Chondrocyte (in vitro differentiated cells): ENCODE data around the gene PRAC2. TPM values are rescaled to one million over a fixed set of nuclear protein-coding genes. Genes with fewer than 3 reads are reported as not detected.

Experiments used
- DNase-seq: peaks from one replicate; pipeline ENCODE4 v3.0.0; 2021; ENCODE audit warnings: mixed read lengths, low spot score
- H3K27ac Mint-ChIP-seq: one replicate; pipeline ENCODE4 v1.8.0; 2021; ENCODE audit warnings: mild to moderate bottlenecking, moderate library complexity, mixed read lengths; ENCODE audit not compliant: unreplicated experiment
- H3K27me3 Mint-ChIP-seq: 2 replicates; pipeline ENCODE4 v1.8.0; 2021; ENCODE audit warnings: low read depth, mixed read lengths
- H3K36me3 Mint-ChIP-seq: 2 replicates; pipeline ENCODE4 v1.8.0; 2021; ENCODE audit warnings: low read depth, mixed read lengths
- H3K4me1 Mint-ChIP-seq: 2 replicates; pipeline ENCODE4 v1.8.0; 2021; ENCODE audit warnings: low read depth, mild to moderate bottlenecking, mixed read lengths
- H3K4me3 Mint-ChIP-seq: one replicate; pipeline ENCODE4 v1.8.0; 2021; ENCODE audit warnings: mild to moderate bottlenecking, moderate library complexity, mixed read lengths; ENCODE audit not compliant: unreplicated experiment
- H3K9me3 Mint-ChIP-seq: 2 replicates; pipeline ENCODE4 v1.8.0; 2021; ENCODE audit warnings: low read depth, mixed read lengths
- CTCF ChIP-seq: fragments of 200-600 bp; sonication (generic); IDR thresholded peaks from 2 replicates; pipeline ENCODE4 v1.5.0; 2021; ENCODE audit warnings: antibody characterized with exemption, mild to moderate bottlenecking, moderate library complexity
- total RNA-seq: library from RNA; stranded (reverse); gene quantifications from 3 replicates; pipeline ENCODE4 v1.2.1, GENCODE V29; 2021

PRAC2 gene
- total RNA-seq, 1 donor from 2014 or later, result not detected

DNA sequence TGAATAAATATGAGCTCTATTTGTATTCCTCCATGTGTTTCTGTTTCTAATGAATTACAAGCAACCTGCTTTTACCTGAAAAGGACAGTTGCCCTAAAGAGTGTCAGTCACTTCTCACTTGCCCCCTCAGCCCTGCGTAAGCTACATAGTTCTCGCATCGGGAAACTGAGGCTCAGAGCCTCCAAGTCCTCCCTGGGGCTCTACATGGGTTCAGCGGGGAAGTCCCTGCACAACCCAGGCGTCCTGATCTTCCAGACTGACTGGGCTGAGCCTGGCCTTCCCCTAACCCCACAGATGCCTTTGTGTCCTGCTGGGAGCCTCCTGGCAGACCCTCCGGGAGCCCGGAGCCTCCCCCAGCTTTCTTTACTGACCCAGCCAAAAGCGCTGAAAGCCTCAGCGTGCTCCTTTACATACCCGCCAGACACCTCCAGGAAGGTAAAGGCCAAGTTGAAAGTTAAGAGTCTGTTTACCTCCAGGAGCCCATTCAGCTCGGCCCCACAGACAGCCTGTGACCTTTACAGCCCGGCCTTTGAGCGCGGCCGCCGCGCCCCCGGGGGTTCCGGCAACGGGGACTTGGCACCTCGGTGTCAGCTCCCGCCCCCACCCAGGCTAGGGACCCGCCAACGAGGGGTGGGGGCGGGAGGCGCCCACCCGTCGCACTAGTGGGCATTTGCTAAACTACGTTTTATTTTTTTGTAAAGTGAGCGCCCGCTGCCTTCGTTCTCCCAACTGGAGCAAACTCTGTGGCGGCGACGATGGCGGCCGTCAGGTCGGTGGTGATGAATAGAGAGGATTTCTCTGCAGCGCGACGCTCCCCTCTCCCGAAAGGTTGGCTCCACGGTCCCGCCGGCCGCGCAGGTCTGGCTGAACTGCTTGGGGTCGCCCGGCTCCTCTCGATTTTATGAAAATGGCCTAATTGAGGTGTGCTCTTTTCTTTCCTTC is 10.0 kb downstream of the PRAC2 start:
- H3K4me1 Mint-ChIP-seq, result peaks cover 10% of the 10 kb centered on the region
- no peak for DNase-seq
- no peaks in the 10 kb centered on the region for H3K9me3 Mint-ChIP-seq
- TF ChIP-seq CTCF, result no peak
- H3K4me3 Mint-ChIP-seq, result no peak overlapping the region
- no peak overlapping the region for H3K27ac Mint-ChIP-seq
- peaks cover 89% of the 10 kb centered on the region for H3K27me3 Mint-ChIP-seq
- H3K36me3 Mint-ChIP-seq, result peaks cover 2% of the 10 kb centered on the region

DNA sequence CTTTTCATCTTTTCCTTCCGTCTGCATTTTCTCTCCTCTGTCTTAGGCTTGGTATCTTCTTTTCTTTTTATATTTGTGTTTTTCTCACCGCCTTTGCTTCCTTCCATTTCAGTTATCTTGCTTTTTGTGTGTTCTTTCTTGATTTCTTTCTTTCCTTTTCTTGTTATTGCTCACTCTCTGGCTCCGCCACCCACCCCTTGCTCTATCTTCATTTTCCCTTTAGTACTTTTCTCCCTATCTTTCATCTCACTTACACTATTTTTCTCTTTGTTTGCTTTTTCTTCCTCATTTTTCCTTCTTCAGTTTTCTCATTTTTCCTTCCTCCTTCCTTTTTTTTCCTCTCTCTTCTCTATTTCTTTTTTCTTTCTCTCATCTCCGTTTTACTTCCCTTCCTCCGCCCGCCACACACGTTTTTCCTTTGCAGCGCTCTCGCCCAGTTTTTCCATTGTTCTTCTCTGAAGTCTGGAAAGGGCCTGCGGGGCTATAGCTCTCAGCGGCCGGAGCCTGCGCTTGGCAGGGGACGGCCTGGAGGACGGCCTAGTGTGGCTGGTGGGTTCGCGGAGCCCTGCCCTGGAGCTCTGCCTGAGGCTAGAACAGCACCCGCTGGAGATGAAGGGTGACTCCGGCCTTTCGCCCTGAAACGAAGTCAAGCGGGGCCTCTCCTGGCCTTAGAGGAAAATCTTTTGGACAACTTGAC is 10.8 kb downstream of the PRAC2 start:
- H3K27me3 Mint-ChIP-seq, result peaks cover 94% of the 10 kb centered on the region
- no peaks in the 10 kb centered on the region for H3K9me3 Mint-ChIP-seq
- peaks cover 8% of the 10 kb centered on the region for H3K4me1 Mint-ChIP-seq
- DNase-seq, result no peak
- peaks cover 2% of the 10 kb centered on the region for H3K36me3 Mint-ChIP-seq
- H3K4me3 Mint-ChIP-seq, result no peak overlapping the region
- no peak for TF ChIP-seq CTCF
- H3K27ac Mint-ChIP-seq, result no peak overlapping the region

- Mint-ChIP-seq H3K4me3 (no peak overlapping the region), H3K27me3 (peaks cover 95% of the 10 kb centered on the region), H3K9me3 (no peaks in the 10 kb centered on the region), H3K4me1 (peaks cover 6% of the 10 kb centered on the region), H3K27ac (no peak overlapping the region), H3K36me3 (peaks cover 2% of the 10 kb centered on the region)
- TF ChIP-seq CTCF, result no peak
- DNase-seq, result no peak
These were observed 11.5 kb downstream of the PRAC2 start for GRCh38 chr17:48734333-48735061.

DNA sequence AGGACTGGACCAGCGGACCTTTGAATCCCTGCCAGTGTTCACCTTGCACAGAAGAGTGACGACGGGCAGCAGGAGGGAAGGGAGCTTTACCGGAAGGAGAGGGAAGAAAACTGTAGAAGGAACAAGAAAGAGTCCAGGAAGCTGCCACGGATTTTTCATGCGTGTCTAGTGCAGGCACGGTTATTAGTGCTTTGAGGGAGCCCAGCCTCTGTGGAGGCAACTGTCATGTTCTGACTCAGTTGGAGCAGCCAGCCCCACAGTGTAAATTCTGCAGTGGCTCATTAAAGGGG is 12.0 kb downstream of the PRAC2 start:
- TF ChIP-seq CTCF, result no peak
- no peak overlapping the region for H3K27ac Mint-ChIP-seq
- no peak for DNase-seq
- H3K4me3 Mint-ChIP-seq, result no peak overlapping the region
- peaks cover 6% of the 10 kb centered on the region for H3K4me1 Mint-ChIP-seq
- peaks cover 94% of the 10 kb centered on the region for H3K27me3 Mint-ChIP-seq
- H3K36me3 Mint-ChIP-seq, result peaks cover 2% of the 10 kb centered on the region
- no peaks in the 10 kb centered on the region for H3K9me3 Mint-ChIP-seq
